CD4-positive, alpha-beta T cell treated with Interleukin-1 beta for 1 hour (primary cell): ENCODE measurements around the gene MSI2.

ENCODE experiments used
- DNase-seq, 2 donors: peaks; one replicate each; pipeline ENCODE4 v3.0.0-alpha.2; 2020 to 2022

The MSI2 gene

DNA sequence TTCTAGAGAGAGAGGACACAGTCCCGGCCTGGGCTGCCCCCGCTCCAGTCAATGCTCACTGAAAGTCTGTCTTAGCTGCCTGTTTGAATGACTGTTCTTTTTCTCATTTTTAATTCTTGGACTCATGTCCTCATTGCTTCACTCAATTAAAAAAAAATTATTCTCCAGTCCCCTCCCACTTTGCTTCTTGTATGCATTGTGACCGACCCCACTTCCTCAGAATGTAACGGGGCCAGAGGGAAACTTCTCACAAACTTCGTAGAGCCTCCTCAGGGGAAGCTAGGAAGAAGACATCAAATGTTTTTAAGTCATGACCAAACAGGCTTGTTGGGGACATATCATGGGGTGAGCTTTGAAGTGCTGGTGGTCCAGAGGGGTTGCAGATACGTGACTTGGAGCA is 375.5 kb downstream of the MSI2 start:
- no peak for DNase-seq

DNA sequence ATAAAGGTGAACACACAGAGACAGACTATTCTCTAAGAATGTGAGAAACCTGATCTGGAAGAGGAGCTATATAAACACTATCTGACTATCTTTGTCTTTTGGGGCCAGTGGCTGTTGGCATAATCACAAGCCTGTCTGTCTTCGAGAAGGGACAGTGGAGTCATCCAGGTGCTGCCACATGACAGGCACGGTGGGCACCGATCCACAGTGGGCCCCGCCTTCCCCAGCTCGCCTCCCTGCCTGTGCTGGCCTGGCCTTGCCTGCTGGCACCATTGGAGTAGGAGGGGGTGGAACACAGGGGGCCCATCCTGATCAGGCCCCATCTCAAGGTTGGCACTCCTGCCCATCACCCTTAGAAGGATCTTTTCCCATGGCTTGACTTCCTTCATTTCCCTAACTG is 376.0 kb downstream of the MSI2 start:
- no peak for DNase-seq

DNA sequence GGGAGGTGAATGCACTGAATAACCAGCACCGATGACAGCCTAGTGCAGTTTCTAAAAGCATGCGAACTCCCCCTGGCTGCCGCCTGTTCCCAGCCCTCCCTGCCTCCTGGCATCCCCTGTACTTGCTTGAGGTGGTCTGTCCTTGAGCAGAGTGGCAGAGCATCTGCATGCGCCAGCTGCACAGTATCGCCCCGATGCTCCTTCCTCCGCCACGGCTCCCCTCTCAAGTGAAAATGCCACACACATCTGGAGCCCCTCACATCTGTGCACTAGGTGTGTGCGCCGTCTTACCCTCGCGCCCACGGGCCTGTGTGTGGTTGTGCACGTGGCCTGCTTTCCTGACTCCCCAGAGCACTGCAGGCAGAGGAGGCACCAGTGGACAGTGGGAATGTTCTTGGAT is 376.9 kb downstream of the MSI2 start:
- DNase-seq, result no peak

DNA sequence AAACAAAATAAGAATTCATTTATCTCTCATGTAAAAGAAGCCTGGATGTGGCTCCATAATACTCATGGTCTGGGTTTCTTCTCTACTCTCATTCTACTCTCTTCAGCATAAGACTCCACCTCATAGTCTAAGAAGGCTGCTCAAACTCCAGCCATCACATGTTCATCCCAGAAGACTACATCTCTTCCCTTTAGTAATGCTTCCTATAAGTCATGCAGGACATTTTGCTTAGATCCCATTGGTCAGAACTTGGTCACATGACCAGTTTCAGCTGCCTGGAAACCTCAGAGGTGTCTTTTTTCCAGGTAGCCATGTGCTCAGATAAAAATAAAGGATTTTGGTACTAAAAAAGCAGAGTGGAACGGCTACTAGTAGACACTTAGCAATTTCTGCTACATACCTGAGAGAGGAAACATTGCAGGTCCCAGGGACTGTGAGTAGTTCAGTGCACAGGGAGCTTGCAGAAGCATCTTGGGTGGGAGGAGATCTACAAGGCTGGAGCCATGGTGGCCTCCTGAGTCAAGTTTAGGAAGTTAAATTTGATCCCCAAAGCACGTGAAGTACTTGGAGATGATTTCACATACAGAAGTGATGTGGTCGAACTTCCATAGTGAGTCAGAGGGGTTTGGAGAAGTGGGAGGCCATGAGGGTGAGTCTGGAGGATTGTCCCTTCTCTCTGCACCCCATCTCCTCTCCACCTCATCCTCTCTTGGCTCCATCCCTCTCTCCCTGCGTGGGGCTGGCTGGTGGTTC is 378.6 kb downstream of the MSI2 start:
- no peak for DNase-seq

DNA sequence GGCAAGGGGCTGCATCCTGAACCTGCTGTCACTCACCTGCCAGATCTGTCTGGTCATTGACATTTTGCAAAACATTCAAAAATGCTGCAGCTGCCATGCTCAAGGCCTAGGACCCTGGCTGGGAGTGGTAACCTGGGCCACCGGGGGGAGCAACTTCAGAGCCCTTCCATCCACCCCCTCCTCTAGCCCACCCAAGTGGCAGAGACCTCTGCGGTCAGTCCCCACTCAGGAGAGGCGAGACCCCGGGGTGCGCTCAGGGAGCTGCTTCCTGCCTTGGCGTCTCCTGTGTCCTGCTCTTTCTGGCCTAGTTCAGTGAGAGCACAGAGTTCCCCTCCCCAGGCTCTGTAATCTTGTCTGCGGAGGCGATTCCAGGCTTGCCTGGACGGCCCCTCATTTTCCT is 380.0 kb downstream of the MSI2 start:
- DNase-seq, result no peak

DNA sequence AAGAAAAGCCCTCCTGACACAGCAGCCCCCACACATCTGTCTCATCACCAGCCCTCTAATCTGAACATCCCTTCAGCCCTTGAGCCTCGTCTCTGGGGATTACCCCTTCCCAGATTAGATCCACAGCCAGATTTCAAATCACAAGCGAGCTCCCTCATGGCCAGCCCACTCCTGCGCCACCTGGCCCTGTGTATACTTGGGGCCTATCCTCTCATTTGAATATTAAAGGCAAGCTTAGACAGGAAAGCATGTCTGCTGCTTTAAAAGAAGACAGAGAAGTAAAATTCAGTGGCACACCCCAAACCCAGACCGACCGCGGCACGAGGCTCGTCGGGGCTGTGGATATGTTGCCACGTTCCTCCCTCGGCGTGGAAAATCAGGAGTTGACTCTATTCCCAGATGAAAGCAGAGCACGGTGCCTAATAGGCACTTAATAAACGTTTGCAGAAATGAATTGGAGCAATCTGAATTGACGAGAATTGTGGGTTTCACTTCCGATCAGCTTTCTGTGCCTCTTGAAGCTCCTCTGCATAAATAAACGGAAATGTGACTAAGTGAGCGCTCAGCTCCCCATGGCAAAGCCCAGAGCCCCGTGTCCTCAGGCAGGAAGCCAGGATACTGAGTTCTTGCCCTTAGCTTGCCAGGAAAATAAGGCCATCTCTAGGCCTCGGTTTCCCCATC is 380.8 kb downstream of the MSI2 start:
- no peak for DNase-seq

DNA sequence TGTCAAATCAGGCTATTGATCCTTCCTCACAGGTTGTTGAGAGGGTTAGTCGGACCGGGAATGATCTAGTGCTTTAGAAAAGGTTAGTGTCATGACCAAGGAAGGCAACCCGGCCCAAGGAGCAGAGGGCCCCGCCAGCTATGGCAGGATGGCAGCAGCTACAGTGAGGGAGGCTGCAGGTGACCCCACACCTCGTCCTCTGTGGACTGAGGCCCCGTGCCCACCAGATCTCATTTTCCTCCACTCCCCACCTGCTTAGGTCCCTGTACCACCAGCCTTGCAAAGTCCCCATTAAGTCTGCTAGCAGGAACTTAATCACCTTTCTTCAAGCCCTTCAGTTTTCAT is 381.3 kb downstream of the MSI2 start:
- DNase-seq, result no peak

DNA sequence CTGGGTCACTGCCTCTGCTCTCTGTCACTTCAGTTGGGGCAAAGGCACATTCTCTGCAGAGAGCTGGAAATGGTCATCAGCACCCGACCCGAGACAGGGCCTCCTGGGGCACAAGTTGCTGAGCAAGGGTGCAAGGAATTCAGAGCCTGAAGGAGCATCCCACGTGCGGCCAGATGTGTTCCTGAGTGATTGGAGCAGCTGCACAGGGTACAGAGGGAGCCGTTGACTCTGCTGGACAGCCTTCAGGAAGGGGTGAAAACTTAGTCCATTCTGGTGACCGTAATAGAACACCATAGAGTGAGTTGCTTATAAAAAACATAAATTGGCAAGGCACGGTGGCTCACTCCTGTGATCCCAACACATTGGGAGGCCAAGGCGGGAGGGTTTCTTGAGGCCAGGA is 382.0 kb downstream of the MSI2 start:
- DNase-seq, result no peak

DNA sequence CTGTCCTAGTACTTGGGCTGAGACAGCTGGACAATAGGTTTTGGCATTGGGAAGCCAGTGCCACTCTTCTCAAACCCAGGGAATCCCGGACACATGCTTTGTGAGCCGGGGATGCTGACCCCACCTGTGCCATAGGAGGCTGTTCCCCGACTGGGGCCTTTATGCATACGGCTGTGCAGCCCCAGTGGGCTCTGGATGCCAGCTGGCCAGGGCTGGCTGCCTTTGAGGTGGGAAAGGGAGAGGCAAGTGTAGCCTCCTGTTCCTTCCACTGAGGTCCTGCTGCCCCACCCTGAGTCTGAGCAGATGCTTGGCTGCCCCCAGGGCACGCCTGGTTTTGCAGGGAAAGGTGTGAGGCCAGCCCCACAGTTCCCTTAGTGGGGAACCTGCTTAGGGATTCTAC is 383.1 kb downstream of the MSI2 start:
- no peak for DNase-seq

DNA sequence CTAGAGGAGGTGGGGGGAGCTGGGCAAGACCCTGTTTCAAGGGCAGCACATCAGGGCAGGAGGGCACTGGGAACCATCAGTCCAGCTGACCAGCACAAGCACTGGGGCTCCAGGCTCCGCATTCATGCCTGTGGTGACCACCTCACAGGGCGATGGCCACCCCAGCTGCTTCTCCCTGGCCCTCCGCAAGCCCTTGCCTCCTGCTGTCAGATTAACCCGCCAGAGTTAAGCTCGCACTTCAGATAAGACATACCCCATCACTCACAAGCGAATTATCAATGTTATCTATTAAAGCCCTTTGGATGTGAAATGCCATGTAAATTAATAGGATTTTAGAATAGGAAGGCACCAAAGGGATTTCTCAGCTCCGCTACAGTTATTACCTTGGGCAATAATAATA is 383.8 kb downstream of the MSI2 start:
- no peak for DNase-seq

DNA sequence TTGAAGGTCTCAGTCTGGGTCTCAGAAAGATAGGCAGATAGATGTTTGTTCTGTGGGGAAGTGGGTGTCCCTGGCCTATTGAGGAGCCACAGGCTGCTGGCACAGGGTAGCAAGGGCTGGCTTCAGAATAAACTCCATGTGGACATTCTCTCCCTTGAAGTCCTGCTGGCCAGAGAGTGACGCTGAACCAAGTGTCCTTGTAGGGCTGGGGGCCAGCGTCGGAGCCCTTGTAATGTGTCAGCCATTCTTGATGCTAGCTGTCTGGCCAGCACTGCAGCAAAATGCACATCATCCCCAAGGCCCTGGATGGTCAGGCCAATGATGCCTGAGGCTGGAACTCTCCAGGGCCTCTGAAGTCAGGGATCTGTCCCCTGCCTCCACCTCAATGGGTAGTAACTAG is 385.4 kb downstream of the MSI2 start:
- DNase-seq, result no peak

DNA sequence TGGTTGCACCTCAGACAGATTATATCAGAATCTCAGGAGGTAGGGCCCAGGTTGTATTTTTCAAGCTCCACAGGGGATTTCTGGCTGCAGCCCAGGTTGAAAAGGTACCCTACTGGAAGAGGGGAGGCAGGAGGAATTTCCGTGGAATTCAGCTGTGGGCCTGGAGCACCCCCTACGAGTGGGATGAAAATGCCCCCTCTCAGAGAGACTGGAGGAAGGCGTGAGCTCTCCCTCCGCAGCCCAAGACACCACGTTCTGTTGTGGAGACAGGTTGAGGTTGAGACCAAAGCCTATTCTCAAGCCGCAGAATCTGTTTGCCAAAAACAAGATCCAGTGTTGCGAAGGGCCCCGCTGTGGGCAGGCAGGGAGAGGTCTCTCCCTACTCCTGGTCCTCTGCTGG is 386.7 kb downstream of the MSI2 start:
- DNase-seq, result no peak

DNA sequence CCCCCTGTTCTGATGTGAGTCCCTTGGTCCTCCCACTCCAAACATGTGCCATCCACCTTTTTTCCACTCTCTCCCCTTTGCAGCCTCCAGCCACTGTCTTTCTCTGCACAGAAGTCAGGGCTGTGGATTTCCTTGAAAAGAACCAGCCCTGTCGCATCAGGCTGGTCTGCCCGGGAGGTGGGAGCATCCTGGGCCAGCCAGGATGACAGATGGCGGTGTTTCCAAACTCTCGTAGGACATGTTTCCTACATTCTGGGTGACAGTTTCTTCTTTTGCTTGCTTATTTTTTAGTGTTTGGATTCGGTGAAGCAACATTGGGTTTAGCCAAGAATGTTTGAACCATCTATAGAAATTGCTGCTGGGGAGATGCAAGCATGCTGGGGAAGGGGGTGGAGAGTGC is 388.0 kb downstream of the MSI2 start:
- DNase-seq, result no peak

DNA sequence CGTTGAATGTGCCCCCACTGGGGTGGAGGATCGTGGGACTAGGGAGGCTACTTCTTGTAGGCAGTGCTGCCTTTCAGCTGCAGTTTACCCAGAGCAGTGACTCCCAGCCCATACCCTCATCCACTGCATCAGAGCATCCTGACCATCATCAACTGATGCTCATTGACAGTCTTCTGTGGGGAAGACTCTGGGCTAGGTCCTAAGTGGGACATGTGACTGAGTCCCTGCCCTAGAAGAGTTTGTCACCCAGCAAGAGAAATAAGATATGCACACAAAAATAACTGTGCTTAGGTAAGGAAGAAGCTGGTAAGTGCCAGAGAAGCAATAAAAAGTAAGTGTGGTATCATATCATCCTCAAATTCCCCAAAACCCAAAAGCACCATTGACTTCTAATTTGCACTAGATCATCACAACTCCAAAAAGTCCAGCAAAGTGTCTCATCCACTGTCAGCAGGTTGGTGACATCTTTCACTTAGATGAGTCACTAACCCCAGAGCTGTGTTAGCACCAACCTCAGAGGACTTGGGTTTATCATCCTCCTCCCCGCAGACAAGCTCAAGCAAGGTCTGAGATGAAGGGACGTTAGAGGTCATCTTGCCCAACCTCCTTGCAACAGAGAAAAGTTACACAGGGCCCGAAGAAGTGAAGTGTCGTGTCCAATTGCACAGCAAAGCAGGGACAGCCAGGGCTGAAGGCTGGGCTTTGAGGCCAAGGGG is 389.8 kb downstream of the MSI2 start:
- DNase-seq, result no peak

DNA sequence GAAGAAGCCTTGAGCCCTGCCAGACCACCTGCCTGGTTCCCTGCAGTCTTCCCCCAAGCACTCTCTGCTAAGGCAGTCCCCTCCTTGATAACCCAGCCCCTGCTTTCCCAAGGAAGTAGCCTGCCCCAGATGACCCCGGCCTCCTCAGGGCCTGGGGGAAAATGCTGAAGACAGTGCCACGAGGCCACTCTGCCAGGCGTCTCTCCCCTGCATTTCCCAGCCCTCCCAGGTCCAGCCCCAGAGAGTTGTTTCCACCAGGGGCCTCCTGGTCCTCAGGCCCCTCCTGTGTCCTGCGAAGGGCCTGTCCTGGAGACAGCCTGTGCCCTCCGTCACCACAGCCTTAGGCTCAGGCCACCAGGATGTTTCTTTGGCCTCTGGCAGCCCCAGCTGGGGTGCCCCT is 392.4 kb downstream of the MSI2 start:
- no peak for DNase-seq

DNA sequence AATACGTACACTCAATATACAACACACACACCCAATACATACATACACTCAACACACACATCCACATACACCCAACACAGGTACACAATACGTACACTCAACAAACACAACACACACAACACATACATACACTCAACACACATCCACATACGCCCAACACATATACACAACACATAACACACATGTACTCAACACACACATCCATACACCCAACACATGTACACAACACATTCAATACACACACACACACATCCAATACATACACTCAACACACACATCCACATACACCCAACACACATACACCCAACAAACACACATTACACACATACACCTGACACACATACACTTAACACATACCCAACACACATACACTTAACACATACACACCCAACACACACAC is 392.9 kb downstream of the MSI2 start:
- DNase-seq, result no peak

DNA sequence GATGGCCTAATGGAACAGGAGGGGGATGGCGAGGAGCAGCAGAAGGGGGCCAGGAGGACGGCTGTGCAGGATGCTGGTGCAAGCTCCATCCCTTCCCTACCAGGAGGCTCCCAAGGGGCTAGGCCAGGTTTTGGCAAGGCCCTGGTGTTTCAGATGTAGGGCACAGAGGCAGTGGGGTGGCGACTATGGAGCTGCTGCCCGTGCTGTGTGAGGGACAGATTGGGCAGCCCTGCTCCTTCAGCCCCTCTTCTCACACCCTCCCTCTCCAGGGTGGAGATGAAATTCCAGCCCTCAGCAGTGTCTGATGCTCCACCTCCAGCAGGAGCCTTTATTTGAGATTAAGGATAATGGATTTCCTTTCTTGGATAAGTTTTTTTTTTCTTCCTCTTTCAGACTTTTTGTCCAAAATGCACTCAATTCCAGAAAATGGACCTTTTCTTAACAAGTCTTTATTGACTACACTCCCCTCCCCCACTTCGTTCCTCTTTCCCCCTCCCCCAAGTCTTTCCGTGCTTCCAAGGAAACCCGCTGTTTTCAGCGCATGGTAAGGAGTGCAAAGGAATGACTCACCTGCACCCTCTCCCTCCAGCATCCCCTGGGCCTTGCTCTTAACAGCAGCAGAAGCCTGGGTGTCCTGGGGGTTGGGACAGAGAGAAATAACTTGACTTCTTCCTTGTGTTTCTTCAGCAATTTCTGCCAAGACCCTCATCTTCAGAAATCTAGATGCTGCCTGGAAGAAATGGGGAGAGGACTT is 393.6 kb downstream of the MSI2 start:
- no peak for DNase-seq

DNA sequence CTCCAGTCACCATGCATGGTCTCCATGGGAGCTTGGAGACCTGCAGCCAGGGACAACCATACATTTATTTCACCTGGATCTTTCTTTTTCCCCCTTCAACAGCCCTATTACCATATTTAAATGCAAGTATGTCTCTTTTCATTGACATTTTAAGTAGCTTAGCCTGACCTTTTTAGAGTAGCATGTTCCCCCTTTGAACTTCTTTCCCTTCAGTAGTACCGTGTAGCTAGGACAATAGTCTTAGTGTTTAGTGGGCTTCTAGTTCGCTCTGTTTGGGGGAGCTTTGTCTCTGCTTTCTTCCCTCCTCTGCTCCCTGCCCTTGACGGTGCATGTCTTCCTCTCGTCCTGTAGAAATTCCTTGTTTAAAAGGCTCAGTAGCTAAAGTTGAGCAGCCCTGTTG is 394.2 kb downstream of the MSI2 start:
- DNase-seq, result no peak

DNA sequence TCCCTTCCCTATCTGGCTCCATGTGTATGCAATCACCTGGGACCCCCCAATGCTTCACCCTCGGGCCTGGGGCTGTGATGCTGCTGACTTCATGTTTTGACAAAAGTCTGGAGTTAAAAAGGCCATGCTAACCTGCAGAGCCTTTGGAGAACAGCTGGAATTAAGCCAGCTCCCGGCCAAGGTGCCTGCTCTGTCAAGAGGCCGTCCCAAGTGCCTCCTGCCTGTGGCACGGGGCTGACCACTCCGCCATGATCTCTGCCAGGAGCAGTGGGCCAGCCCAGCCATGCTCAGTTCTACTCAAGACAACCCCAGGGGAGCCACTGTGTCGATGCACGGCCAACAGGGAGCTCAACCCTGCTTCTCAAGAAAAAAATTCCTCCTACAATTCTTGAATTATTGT is 395.1 kb downstream of the MSI2 start:
- no peak for DNase-seq

DNA sequence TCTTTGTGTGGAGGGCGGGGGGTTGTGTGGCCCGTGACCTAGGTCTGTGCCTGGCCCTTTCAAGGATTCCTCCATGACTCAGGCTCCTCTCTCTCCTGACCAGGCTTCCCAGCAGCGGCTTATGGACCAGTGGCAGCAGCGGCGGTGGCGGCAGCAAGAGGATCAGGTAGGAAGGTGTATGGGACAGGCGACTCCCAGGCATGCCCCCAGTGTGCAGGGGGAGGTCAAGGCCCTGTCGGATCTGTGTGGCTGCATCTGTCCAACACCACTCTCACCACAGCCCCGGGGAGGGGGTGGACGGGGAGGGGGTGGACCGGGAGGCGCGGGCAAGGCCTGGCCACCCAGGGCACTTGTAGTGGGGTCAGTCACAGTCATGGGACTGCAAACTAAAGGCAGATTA is 395.7 kb downstream of the MSI2 start:
- no peak for DNase-seq

DNA sequence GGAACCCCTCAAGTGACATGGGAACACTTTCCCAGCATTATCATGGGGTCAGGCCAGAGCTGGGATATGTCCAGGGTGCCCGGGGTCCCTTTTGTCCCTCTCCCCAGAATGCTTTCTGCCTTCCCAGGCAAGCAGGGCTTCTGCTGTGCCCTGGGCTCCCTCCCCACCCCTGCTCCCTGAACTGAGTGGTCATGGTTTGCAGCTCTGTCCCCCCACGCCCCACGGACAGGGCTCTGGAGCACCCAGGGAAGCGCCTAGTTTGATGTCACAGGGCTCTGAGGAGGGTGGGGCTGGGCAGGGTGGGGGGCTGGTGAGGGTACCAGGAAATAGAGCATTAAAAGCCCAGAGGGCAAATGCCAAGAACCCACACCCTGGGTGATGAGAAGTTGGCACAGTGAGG is 396.5 kb downstream of the MSI2 start:
- DNase-seq, result no peak

DNA sequence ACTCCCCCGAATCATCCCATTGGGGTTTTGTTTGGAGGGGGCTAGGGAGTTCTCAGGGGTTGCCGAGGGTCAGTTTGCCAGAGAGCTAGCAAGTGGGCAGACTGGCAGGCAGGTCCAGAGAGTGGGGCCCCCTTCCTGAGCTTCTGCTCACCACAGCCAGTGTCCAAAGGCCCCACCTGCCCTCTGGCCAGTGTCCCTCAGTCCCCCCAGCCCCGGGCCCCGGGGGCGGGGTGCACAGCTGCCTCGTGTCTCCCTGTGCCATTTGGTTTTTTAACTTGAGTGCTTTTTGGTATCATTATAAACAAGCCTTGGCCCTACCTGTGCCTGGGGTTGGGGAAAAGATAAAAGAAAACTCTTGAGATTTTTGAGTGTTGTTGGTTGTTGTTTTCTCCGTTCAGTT is 397.0 kb downstream of the MSI2 start:
- no peak for DNase-seq

DNA sequence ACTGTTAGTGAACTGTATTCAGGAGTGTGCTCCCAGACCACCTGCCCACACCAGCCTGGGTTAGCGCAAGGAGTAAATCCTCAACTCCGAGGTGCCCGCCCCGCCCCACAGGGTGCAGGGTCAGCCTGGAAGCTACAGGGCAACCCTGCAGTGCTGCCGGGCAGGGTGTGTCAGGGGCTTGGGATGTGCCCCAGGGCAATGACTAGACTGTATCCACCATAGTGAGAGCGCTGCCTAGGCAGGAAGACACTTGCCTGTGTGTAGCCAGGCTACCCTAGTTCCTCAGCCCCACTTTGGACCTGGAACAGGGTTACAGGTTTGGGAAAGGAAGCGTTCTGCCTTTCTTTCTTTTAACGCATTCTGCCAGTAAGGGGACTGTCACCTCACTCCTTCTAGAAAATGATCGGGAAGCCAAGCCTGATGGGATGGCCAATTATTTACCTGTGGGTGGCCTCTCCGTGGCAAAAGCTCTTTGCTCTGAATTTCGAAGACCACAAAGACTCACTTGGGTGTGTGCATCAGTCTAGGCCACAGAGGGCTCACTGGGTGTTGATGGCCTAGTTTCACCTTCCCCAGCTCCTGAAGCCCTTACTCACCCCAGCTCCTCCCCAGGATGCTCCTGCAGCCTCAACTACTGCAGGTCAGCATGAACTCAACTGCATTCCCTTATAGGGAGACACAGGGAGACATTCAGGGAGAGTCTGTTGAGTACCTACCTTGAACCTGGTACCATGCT is 397.9 kb downstream of the MSI2 start:
- no peak for DNase-seq
